B cell (primary cell): Measurements from ENCODE around the gene GPR158. TPM values are rescaled to one million over a fixed set of nuclear protein-coding genes. Genes with fewer than 3 reads are reported as not detected.

Source experiments
- ATAC-seq: fragments of 200-7000 bp; cut with Tn5 transposase; one replicate; pipeline ENCODE4 v1.10.0; 2021; ENCODE audit warnings: low read depth, mild to moderate bottlenecking, moderate number of reproducible peaks, moderate library complexity
- CTCF ChIA-PET: fragments of 350-600 bp; sonication (Branson Sonifier 250); formaldehyde crosslinking; loops from one replicate; lab custom pipeline; 2021; ENCODE audit warnings: antibody characterized with exemption, inconsistent platforms; lab: Charles Lee
- POLR2A ChIA-PET: fragments of 350-600 bp; sonication (Branson Sonifier 250); formaldehyde crosslinking; loops from one replicate; lab custom pipeline; 2021; ENCODE audit warnings: antibody characterized with exemption; lab: Charles Lee
- DNase-seq: peaks from one replicate; pipeline ENCODE4 v3.0.0; 2013
- H2AFZ ChIP-seq: 2 replicates; pipeline ENCODE4 v1.6.1; 2012; ENCODE audit warnings: mild to moderate bottlenecking, low read depth, low read length; ENCODE audit not compliant: insufficient read depth, poor library complexity, severe bottlenecking
- H3K27ac ChIP-seq, 2 donors: 1 replicate in 1 of 2; 2 replicates in 1 of 2; pipeline ENCODE4 v1.5.1; 2012 to 2013; ENCODE audit warnings: low read length in 2 of 2, mild to moderate bottlenecking in 2 of 2, moderate library complexity in 1 of 2
- H3K27me3 ChIP-seq, 4 experiments: fragments of 200-600 bp in 1 of 4; sonication (generic) in 1 of 4; replicated peaks in 1 of 4; 1 replicate in 2 of 4; 2 replicates in 2 of 4; pipeline versions ENCODE4 v1.6.1 to v1.7.0; 2013 to 2016; ENCODE audit warnings: low read length in 3 of 4, mild to moderate bottlenecking in 2 of 4, mixed read lengths in 1 of 4, moderate library complexity in 1 of 4; ENCODE audit not compliant: insufficient read depth in 4 of 4, control insufficient read depth in 3 of 4; ENCODE audit errors: control extremely low read depth in 1 of 4
- H3K36me3 ChIP-seq, 2 experiments: replicated peaks in 1 of 2; 1 replicate in 1 of 2; 2 replicates in 1 of 2; pipeline versions ENCODE4 v1.6.1 to v1.7.1; 2013; ENCODE audit warnings: low read length in 1 of 2; ENCODE audit not compliant: insufficient read depth in 2 of 2, control insufficient read depth in 1 of 2; ENCODE audit errors: control extremely low read depth in 1 of 2, extremely low read depth in 1 of 2
- H3K4me1 ChIP-seq, 2 donors: fragments of 200-600 bp in 1 of 2; sonication (generic) in 1 of 2; 1 replicate in 1 of 2; 2 replicates in 1 of 2; pipeline versions ENCODE4 v1.5.1 to v1.6.1; 2013 to 2017; ENCODE audit warnings: low read length in 2 of 2; ENCODE audit not compliant: control insufficient read depth in 2 of 2, insufficient read depth in 2 of 2
- H3K4me2 ChIP-seq: replicated peaks from 2 replicates; pipeline ENCODE3; 2012; ENCODE audit warnings: mild to moderate bottlenecking, low read depth, low read length; ENCODE audit not compliant: poor library complexity, severe bottlenecking
- H3K4me3 ChIP-seq, 5 experiments: fragments of 200-600 bp in 1 of 5; sonication (generic) in 1 of 5; 1 replicate in 3 of 5; 2 replicates in 2 of 5; pipeline versions ENCODE4 v1.5.1 to v1.7.0; 2011 to 2016; ENCODE audit warnings: low read length in 4 of 5, mild to moderate bottlenecking in 4 of 5, low read depth in 2 of 5, control low read depth in 1 of 5, moderate library complexity in 1 of 5; ENCODE audit not compliant: insufficient read depth in 1 of 5; ENCODE audit errors: control extremely low read depth in 1 of 5, extremely low read depth in 1 of 5
- H3K79me2 ChIP-seq: fragments of 200-600 bp; sonication (generic); one replicate; pipeline ENCODE4 v1.6.0; 2016; ENCODE audit warnings: low read length; ENCODE audit not compliant: control insufficient read depth, insufficient read depth
- H3K9ac ChIP-seq: fragments of 200-600 bp; sonication (generic); 2 replicates; pipeline ENCODE4 v1.6.1; 2017; ENCODE audit warnings: mild to moderate bottlenecking, low read length, moderate library complexity
- H3K9me3 ChIP-seq, 3 donors: one replicate each; pipeline versions ENCODE4 v1.6.1 to v1.7.1; 2013; ENCODE audit warnings: low read length in 2 of 3; ENCODE audit not compliant: control insufficient read depth in 2 of 3, insufficient read depth in 1 of 3; ENCODE audit errors: control extremely low read depth in 1 of 3
- H4K20me1 ChIP-seq: 2 replicates; pipeline ENCODE4 v1.6.0; 2012; ENCODE audit warnings: mild to moderate bottlenecking, low read length; ENCODE audit not compliant: insufficient read depth, control insufficient read depth, poor library complexity, severe bottlenecking
- H3K27ac Mint-ChIP-seq: one replicate; pipeline ENCODE4 v1.8.0; 2021; ENCODE audit warnings: mixed read lengths
- H3K27me3 Mint-ChIP-seq: one replicate; pipeline ENCODE4 v1.8.0; 2021; ENCODE audit warnings: mixed read lengths
- H3K4me1 Mint-ChIP-seq: one replicate; pipeline ENCODE4 v1.8.0; 2021; ENCODE audit warnings: mixed read lengths
- H3K4me3 Mint-ChIP-seq: one replicate; pipeline ENCODE4 v1.8.0; 2021; ENCODE audit warnings: mixed read lengths
- H3K9me3 Mint-ChIP-seq: one replicate; pipeline ENCODE4 v1.8.0; 2022; ENCODE audit warnings: mixed read lengths; ENCODE audit not compliant: insufficient read depth
- CTCF ChIP-seq: fragments of 200-600 bp; IDR thresholded peaks from one replicate; pipeline ENCODE4 v1.8.0; 2022; ENCODE audit warnings: antibody characterized with exemption, mild to moderate bottlenecking
- EZH2 ChIP-seq: IDR thresholded peaks from 2 replicates; pipeline ENCODE4 v1.6.1; 2012; ENCODE audit warnings: borderline replicate concordance, low read depth, mild to moderate bottlenecking, moderate library complexity, low read length; ENCODE audit not compliant: insufficient read depth, poor library complexity, severe bottlenecking
- WGBS: methylation state at CpG from one replicate; pipeline ENCODE4 v1.1.5; 2013; ENCODE audit warnings: missing lambda C conversion rate; ENCODE audit not compliant: insufficient coverage; 5-methylcytosine and 5-hydroxymethylcytosine counted together
- intact Hi-C: fragments of 100-400 bp; cut with micrococcal nuclease; formaldehyde crosslinking; loops from one replicate; pipeline ENCODE4 v1.10.0; 2022
- polyA plus RNA-seq: library from polyadenylated mRNA; depleted of rRNA; stranded (reverse); fragments of >200 nt; gene quantifications from 2 replicates; pipeline ENCODE4 v1.2.3, GENCODE V29; 2012
- total RNA-seq, 2 donors: library from RNA; stranded (reverse); fragments of 120-200 nt in 1 of 2; gene quantifications; 1 replicate in 1 of 2; 2 replicates in 1 of 2; pipeline versions ENCODE4 v1.2.3 to v1.2.4, GENCODE V29; 2013 to 2022

The GPR158 gene
- total and polyA plus RNA-seq, 2 donors (not counting 1 experiment from before 2014, with no cell fraction given), result not detected

DNA sequence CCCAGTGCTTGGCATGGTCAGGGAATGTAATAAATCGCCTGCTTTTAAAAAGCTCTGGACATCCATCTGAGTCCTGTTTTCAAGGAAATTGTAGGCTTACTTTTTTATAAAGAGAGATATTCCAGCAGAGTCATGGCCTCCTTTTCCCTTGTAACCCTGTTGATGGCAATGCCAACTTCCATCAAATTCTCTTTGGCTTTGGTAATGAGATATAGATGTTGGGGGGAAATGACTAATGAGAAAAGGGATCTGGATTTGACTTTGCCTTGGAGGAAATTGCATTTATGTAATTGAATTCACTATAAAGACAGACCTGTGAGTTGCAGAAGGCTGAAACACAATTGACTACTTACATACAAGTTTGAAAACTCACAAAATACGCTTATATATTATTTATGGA is 347.5 kb downstream of the GPR158 start:
- H3K27ac ChIP-seq, result no peak overlapping the region
- Mint-ChIP-seq H3K27me3 (no peaks in the 10 kb centered on the region), H3K9me3 (peaks cover 2% of the 10 kb centered on the region), H3K4me1 (no peaks in the 10 kb centered on the region), H3K4me3 (no peak overlapping the region), H3K27ac (no peak overlapping the region)
- no peaks in the 10 kb centered on the region for H3K36me3 ChIP-seq
- H3K4me3 ChIP-seq, result no peak overlapping the region
- no peak overlapping the region for H3K9ac ChIP-seq
- H2AFZ ChIP-seq, result no peak overlapping the region
- CTCF ChIA-PET, result no interaction called here
- DNase-seq, result no peak
- no peak overlapping the region for H3K4me2 ChIP-seq
- H3K4me1 ChIP-seq, result no peaks in the 10 kb centered on the region
- WGBS, result no CpG with 5 or more reads among the region's 2 CpGs
- ATAC-seq, result no peak
- POLR2A ChIA-PET, result no interaction called here
- no peak for TF ChIP-seq CTCF
- TF ChIP-seq EZH2, result no peak
- H3K9me3 ChIP-seq, result no peaks in the 10 kb centered on the region
- intact Hi-C loops, result no loop called here
- H4K20me1 ChIP-seq, result no peaks in the 10 kb centered on the region
- no peaks in the 10 kb centered on the region for H3K27me3 ChIP-seq
- H3K79me2 ChIP-seq, result no peaks in the 10 kb centered on the region

DNA sequence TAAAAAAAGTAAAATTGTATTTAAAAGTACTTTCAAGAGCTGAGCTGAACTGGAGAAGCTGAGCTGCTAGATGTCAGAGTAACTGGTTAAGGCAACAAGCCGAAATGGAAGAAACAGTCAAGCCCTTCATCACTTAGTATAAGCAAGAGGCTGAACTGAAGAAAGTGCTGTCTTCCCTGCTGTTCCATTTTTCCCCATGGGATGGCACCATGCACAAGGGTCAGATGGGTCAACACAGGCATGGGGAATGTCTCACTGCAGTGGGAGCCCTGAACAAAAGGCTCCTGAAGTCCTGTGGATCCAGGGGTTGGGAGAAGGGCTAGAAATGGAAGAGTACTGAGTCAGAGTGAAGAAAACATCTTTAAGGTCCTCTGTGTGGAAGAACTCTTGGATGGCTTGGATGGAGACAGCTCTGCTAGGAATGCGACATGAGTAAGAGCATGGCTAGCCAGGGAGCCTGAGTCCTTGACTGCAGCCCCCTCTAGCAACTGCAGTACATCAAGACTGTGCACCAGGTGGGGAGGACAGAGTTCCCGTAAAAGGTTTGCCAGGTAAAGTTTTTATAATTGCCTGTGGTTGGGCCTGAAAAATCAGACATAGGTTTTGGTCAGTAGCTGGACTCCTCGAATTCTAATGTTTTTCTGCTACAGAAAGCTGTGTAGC is 348.3 kb downstream of the GPR158 start:
- Histone ChIP-seq H3K4me3 (no peak overlapping the region), H3K4me2 (no peak overlapping the region), H3K27ac (no peak overlapping the region), H3K4me1 (no peaks in the 10 kb centered on the region), H3K79me2 (no peaks in the 10 kb centered on the region), H3K9me3 (no peaks in the 10 kb centered on the region), H2AFZ (no peak overlapping the region), H3K9ac (no peak overlapping the region), H4K20me1 (no peaks in the 10 kb centered on the region), H3K36me3 (no peaks in the 10 kb centered on the region), H3K27me3 (no peaks in the 10 kb centered on the region)
- H3K9me3 Mint-ChIP-seq, result peaks cover 2% of the 10 kb centered on the region
- TF ChIP-seq EZH2 (no peak), CTCF (no peak)
- DNase-seq (no peak), ATAC-seq (no peak)
- H3K4me1 Mint-ChIP-seq, result no peaks in the 10 kb centered on the region
- 70% methylated on average over 2 of the region's 4 CpGs for WGBS
- H3K4me3 Mint-ChIP-seq, result no peak overlapping the region
- H3K27ac Mint-ChIP-seq, result no peak overlapping the region
- intact Hi-C loops, result no loop called here
- ChIA-PET POLR2A (no interaction called here), CTCF (no interaction called here)
- no peaks in the 10 kb centered on the region for H3K27me3 Mint-ChIP-seq
